ENCODE results near the gene GNB4.
A peak's percentile ranks its signal among the peaks of the same experiment; 100 is the strongest.

Gene GNB4

GRCh38 chr3:179348325-179349013 lies 102.8 kb downstream of the GNB4 start:
- DNase-seq: peak; percentile 34

DNA sequence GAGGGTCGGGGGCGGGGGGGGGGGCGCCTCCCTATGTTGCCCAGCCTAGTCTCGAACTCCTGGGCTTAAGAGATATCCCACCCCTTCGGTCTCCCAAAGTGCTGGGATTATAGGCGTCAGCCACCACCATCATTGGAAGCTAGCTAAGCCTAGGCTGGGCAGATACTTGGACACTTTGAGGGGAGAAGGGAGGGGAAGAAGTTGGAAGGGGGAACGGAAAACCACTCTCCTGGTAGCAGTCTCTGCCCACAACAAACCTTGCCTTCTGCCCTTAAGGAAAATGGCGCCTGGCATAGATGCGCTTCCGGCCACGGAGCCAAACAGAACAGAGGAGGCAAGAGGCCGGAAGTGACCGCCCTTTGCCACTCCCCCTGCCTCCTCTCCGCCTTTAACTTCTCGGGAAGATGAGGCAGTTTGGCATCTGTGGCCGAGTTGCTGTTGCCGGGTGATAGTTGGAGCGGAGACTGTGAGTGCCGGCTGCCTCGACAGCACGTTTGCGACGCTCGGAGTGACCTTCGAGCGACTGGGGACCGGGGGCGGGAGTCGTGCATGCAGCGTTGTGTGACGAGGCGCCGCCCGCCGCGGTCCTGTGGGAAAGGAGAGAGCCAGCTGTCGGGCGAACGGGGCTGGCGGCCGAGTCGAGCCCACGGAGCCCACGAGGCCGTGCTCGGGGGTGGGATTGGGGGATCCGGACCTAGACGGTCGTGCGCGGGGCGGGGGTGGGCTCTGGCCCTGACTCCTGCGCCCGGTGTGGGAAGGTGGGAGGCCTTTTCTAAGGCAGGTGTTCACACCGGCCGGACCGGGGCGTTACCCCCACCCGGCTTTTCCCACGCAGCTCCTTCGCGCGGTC lies 103.7 kb downstream of the GNB4 start, which contains the start of gene MFN1:
MFN1 (plus strand) TSS at position 365 of the 850 bp plus-strand sequence. CDS start 1,143 bp downstream, outside the sequence.
- peak; percentile 95 for DNase-seq

Measured in activated CD4-positive, alpha-beta T cell treated with anti-CD3 and anti-CD28 coated beads, Interleukin-2, Interleukin-6, amounts not matched to agents 100 ng/mL and 50 ng/mL, durations not matched to agents 16 hours and 8 hours (primary cell).